ENCODE measurements around the gene TEX9. TPM values are rescaled to one million over a fixed set of nuclear protein-coding genes. Genes with fewer than 3 reads are reported as not detected.

Gene TEX9
- polyA plus RNA-seq, 3 donors = 0.03 to 0.46 TPM; not detected in 1

DNA sequence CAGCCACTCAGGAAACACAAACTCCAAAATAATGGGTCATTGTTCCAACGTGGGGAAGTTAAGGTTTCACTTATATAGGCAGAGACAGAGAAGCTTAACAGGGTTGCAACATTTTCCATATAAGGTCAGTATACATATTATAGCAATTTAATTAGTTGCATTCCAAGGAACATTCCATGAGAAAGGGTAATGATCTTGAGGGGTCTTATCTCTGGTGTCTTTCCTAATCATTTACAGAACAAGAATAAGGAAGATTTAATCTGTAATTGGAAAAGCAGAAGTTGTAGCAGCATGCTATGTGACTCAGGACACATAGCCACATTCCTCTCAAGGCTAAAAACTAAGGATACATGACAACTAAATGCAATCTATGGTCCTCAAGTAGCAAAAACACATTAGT lies 94.8 kb downstream of the TEX9 start:
- Histone ChIP-seq H3K4me3 (replicated peaks in 1 of 3; ENCODE audit: low read depth in 2 of 3, low read length in 3 of 3) (no peak overlapping the region), H3K36me3 (replicated peaks in 1 of 2; ENCODE audit: control insufficient read depth in 1 of 2, insufficient read depth in 2 of 2, low read length in 2 of 2) (no peaks in the 10 kb centered on the region), H3K4me2 (replicated peaks; ENCODE audit: extremely low read depth, low read length, poor library complexity, severe bottlenecking) (no peak overlapping the region), H3K4me1 (ENCODE audit: control insufficient read depth in 1 of 2, insufficient read depth in 2 of 2, low read length in 2 of 2) (peaks cover 6 to 7% of the 10 kb centered on the region in 2 donors), H3K9me3 (replicated peaks in 1 of 2; ENCODE audit: control insufficient read depth in 1 of 2, insufficient read depth in 1 of 2, low read length in 2 of 2) (no peaks in the 10 kb centered on the region), H3K27me3 (ENCODE audit: control insufficient read depth in 2 of 2, insufficient read depth in 2 of 2, low read length in 2 of 2) (no peaks in the 10 kb centered on the region), H3K27ac (ENCODE audit: low read depth in 1 of 2, low read length in 2 of 2) (no peak overlapping the region), H3K79me2 (ENCODE audit: insufficient read depth, low read length) (no peaks in the 10 kb centered on the region), H4K20me1 (ENCODE audit: insufficient read depth, low read length) (no peaks in the 10 kb centered on the region), H2AFZ (ENCODE audit: insufficient read depth, low read depth, low read length, poor library complexity, severe bottlenecking) (no peak overlapping the region), H3K9ac (ENCODE audit: insufficient read depth, low read length, poor library complexity, severe bottlenecking) (no peak overlapping the region)
- intact Hi-C loops (cut with micrococcal nuclease) = no loop called here
- Mint-ChIP-seq H3K4me1 (peaks cover 13% of the 10 kb centered on the region), H3K9me3 (no peaks in the 10 kb centered on the region), H3K27ac (no peak overlapping the region), H3K27me3 (ENCODE audit: low read depth in 3 of 3) (peaks cover 0 to 2% (median 0%) of the 10 kb centered on the region in 3 donors), H3K36me3 (no peaks in the 10 kb centered on the region), H3K4me3 (no peak overlapping the region)
- DNase-seq = peak; percentile 4 to 14 (median 6)
- TF ChIP-seq, protein P1, sequence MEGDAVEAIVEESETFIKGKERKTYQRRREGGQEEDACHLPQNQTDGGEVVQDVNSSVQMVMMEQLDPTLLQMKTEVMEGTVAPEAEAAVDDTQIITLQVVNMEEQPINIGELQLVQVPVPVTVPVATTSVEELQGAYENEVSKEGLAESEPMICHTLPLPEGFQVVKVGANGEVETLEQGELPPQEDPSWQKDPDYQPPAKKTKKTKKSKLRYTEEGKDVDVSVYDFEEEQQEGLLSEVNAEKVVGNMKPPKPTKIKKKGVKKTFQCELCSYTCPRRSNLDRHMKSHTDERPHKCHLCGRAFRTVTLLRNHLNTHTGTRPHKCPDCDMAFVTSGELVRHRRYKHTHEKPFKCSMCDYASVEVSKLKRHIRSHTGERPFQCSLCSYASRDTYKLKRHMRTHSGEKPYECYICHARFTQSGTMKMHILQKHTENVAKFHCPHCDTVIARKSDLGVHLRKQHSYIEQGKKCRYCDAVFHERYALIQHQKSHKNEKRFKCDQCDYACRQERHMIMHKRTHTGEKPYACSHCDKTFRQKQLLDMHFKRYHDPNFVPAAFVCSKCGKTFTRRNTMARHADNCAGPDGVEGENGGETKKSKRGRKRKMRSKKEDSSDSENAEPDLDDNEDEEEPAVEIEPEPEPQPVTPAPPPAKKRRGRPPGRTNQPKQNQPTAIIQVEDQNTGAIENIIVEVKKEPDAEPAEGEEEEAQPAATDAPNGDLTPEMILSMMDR (IDR thresholded peaks at IDR 0.05) = no peak
- WGBS (ENCODE audit: insufficient coverage) = no CpG with 5 or more reads among the region's 1 CpG

- Histone ChIP-seq H3K4me2 (replicated peaks; ENCODE audit: extremely low read depth, low read length, poor library complexity, severe bottlenecking) (no peak overlapping the region), H3K27ac (ENCODE audit: low read depth in 1 of 2, low read length in 2 of 2) (no peak overlapping the region), H3K9me3 (replicated peaks in 1 of 2; ENCODE audit: control insufficient read depth in 1 of 2, insufficient read depth in 1 of 2, low read length in 2 of 2) (no peaks in the 10 kb centered on the region), H4K20me1 (ENCODE audit: insufficient read depth, low read length) (no peaks in the 10 kb centered on the region), H3K9ac (ENCODE audit: insufficient read depth, low read length, poor library complexity, severe bottlenecking) (no peak overlapping the region), H3K36me3 (replicated peaks in 1 of 2; ENCODE audit: control insufficient read depth in 1 of 2, insufficient read depth in 2 of 2, low read length in 2 of 2) (no peaks in the 10 kb centered on the region), H3K27me3 (ENCODE audit: control insufficient read depth in 2 of 2, insufficient read depth in 2 of 2, low read length in 2 of 2) (no peaks in the 10 kb centered on the region), H2AFZ (ENCODE audit: insufficient read depth, low read depth, low read length, poor library complexity, severe bottlenecking) (no peak overlapping the region), H3K79me2 (ENCODE audit: insufficient read depth, low read length) (no peaks in the 10 kb centered on the region), H3K4me3 (replicated peaks in 1 of 3; ENCODE audit: low read depth in 2 of 3, low read length in 3 of 3) (no peak overlapping the region), H3K4me1 (ENCODE audit: control insufficient read depth in 1 of 2, insufficient read depth in 2 of 2, low read length in 2 of 2) (peaks cover 10 to 11% of the 10 kb centered on the region in 2 donors)
- intact Hi-C loops (cut with micrococcal nuclease) = no loop called here
- TF ChIP-seq, protein P1 (IDR thresholded peaks at IDR 0.05) = no peak
- Mint-ChIP-seq H3K27me3 (ENCODE audit: low read depth in 3 of 3) (peaks cover 0 to 2% (median 0%) of the 10 kb centered on the region in 3 donors), H3K4me3 (no peak overlapping the region), H3K36me3 (no peaks in the 10 kb centered on the region), H3K4me1 (peaks cover 16% of the 10 kb centered on the region), H3K9me3 (no peaks in the 10 kb centered on the region), H3K27ac (peak overlapping the region in 1 of 7 donors; percentile 60)
- DNase-seq = no peak
- no CpG with 5 or more reads among the region's 2 CpGs for WGBS (ENCODE audit: insufficient coverage)
Measured at GRCh38 chr15:56460947-56461346, 95.7 kb downstream of the TEX9 start.
